NOMO-1 treated with dmso at 0.1 percent for 144 hours (cell line): ENCODE data around the gene COIL.
A peak's percentile ranks its signal among the peaks of the same experiment; 100 is the strongest.
"Not testable (repeated sequence)": the region's sequence is repeated elsewhere in the genome, so short reads cannot be mapped to it uniquely, and the experiment has no call there.

Experiments
- DNase-seq: peaks from one replicate; lab custom pipeline; 2025; ENCODE audit not compliant: unreplicated experiment; lab: John Stamatoyannopoulos, UW

Gene COIL

DNA sequence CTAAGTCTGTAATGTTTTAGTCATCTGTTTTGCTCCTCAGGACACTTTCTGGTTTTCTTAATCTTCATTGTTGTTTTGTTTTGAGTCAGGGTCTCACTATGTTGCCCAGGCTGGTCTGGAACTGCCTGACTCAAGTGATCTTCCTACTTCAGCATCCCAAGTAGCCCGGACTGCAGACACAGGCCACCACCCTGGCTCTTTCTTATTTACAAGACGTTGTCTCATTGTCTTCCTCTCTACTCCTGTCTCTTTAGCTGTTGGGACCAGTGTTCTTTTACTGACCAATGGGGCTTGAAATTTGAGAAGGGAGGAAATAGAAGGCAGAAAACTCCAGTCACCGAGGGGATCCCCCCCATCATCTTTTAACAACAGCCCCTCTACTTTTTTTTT is 18.2 kb upstream of the COIL start:
- DNase-seq, result no peak

DNA sequence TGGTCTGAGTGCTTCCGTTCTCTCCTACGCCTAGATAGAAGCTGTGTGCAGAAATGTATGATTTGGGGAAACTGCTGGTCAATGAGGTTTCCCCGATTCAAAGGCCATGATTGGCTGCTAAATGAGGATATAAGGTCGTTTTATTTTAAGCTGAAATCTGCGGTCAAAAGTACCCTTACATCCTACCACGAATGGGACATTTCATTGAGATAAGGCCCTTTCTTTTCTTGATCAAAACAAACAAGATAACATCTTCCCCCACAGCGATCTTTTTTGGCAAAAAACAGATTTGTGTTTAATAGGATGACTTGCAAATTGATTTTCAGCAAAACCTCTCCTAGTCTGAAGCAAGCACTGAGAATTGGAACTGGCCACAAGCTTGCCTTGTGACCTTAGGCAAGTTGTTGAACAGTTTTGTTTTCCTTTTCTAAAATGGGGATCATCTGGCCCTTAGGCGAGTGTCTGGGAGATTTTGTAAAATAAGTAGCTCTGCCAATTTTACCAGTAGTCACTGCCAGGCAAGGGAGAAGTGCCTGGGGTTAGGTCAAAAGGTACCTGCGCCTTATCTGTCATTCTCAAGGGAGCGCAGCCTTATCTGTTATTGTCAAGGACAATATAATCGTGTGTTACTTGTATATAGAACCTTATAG is 17.7 kb upstream of the COIL start:
- peak; percentile 34 for DNase-seq

GRCh38 chr17:56977673-56978395 is 17.0 kb upstream of the COIL start, which contains the start of gene SCPEP1:
Gene SCPEP1 (plus strand): TSS chr17:56978131. CDS start chr17:56978160, 29 bp downstream.
- peak; percentile 64 for DNase-seq

DNA sequence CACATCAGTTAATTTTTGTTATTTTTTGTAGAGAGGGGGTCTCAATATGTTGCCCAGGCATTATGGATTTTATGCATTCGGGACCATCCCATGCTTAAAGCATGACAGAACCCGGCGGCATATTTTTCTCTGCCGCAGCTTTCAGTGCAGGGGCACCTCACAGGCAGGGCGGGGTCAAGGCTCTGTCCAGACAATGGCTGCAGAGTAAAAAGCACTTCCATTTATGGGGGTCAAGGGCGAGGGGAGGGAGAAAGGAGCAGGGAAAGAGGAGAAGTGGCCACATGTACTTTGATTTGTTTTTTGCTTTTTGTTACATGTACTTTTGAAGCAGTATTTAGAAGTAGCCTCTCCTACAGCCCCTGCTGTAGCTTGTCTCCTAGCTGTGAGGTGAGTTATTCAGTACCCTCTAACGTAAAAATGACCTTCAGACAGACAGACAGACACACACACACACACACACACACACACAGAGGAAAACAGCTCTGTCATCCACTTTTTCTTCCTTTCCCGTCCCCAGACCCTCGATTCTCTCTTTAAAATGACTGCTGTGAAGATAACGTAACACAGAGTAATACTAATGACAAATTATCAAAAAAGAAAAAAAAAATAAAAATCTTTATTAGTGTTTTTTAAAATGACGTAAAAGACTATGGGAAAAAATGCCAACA is 16.2 kb upstream of the COIL start:
- no peak for DNase-seq

DNA sequence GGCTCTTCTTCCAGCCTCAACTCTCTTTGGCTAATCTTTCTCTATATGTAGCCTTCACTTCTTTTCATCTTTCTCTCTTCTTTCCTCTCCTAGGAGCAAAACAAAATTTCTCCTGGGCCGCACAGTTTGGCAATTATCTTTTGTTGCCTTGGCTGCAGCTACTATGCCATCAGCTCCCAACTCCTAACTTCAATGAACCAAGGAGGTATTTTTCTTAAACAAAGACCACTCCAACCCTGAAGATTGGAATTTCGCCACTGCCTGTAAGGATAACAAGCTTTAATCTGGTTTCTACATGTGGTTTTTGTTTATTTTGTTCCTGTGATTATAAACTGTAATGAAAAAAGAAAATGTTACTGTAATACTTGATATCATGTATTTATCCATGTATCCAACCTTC is 14.8 kb upstream of the COIL start:
- DNase-seq, result no peak

DNA sequence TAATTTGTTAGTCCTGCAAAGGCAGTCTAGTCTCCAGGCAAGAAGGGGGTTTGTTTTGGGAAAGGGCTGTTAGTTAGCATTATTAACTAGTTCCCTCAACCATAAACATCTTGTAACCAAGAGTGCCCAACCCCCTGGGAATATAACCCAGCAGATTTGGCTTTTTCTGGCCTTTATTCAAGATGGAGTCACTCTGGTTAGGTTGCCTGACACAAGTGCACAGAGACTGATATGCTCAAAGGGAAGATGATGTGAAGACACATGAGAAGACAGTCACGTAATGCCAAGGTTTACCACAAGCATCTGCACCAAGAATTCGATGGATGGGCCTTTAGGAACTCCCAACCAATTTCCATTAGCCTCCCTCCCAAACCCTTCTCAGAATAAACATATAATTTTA is 13.2 kb upstream of the COIL start:
- no peak for DNase-seq

DNA sequence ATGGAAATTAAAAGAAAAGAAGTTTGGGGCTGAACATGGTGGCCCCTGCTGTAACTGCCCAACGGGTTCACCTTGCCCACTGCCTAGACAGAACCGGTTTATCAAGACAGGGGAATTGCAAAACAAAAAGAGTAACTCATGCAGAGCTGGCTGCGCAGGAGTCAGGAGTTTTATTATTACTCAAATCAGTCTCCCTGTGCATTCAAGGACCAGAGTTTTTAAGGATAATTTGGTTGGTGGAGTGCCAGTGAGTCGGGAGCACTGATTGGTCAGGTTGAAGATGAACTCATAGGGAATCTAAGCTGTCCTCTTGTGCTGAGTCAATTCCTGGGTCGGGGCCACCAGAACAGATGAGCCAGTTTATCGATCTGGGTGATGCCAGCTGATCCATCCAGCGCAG is 12.7 kb upstream of the COIL start:
- DNase-seq, result no peak

- no peak for DNase-seq
Measured at GRCh38 chr17:56972111-56972730, 11.4 kb upstream of the COIL start.

- DNase-seq, result no peak
Measured at GRCh38 chr17:56970974-56971373, 10.1 kb upstream of the COIL start.

- DNase-seq, result no peak
Measured at GRCh38 chr17:56966338-56966737, 5.5 kb upstream of the COIL start.

DNA sequence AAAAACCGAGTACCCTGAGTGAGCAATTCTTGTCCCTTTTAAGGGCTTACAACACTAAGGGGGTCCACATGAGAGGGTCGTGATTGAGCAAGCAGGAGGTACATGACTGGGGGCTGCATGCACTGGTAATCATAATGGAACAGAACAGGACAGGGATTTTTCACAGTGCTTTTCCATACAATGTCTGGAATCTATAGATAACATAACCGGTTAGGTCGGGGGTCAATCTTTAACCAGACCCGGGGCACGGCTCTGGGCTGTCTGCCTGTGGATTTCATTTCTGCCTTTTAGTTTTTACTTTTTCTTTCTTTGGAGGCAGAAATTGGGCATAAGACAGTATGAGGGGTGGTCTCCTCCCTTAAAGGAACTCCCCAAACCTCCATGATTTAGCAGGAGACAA is 4.8 kb upstream of the COIL start:
- not testable (repeated sequence) for DNase-seq

GRCh38 chr17:56965241-56965640 is 4.4 kb upstream of the COIL start:
- not testable (repeated sequence) for DNase-seq

DNA sequence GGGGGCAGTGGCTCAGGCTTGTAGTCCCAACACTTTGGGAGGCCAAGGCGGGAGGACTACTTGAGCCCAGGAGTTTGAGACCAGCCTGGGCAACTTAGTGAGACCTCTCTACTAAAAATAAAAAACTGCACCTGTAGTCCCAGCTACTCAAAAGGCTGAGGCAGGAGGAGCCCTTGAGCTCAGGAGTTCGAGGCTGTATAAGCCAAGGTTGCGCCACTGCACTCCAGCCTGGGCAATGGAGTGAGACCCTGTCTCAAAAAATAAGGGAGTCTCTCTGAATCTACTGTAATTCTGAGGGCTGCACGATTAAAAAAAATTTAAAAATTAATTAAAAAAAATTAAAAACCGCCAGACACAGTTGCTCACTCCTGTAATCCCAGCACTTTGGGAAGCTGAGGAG is 3.9 kb downstream of the COIL start:
- no peak for DNase-seq

GRCh38 chr17:56949595-56949994 is 11.3 kb downstream of the COIL start:
- no peak for DNase-seq

DNA sequence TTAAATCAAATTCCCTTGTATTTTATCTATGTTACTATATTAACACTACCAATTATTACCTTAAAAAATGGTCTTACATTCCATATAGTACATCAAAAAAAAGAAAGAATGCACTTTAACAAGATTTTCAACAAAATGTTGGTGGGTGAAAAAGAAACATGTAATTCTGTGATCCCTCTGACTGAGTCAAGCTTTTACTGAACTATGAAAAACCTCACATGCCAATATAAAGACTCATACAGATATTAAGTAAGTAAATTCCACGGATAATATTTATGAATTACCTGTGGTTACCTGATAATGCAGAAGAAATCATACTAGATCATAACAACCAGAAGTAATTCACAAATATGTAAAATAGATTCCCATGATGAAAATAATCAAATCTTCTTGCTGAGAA is 12.4 kb downstream of the COIL start:
- DNase-seq, result no peak

DNA sequence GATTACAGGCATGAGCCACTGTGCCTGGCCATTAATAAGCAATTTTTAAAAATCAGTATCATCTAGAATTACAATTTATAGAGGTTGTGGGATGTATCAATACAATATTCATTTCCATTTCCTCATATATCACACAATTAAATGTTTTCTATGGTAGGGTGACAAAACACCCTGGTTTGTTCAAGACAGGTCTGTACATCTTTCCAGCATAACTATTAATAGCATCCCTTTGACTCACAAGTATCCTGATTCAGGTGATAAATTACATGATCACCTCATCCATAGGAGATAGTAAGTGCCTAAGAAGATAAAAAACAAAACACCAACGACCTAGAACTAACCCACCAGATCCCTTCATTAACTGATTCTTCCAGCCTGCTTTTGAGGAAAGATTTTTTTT is 13.1 kb downstream of the COIL start:
- no peak for DNase-seq

GRCh38 chr17:56945938-56946505 is 14.8 kb downstream of the COIL start:
- no peak for DNase-seq

- no peak for DNase-seq
Measured at GRCh38 chr17:56943505-56944125, 17.2 kb downstream of the COIL start.

DNA sequence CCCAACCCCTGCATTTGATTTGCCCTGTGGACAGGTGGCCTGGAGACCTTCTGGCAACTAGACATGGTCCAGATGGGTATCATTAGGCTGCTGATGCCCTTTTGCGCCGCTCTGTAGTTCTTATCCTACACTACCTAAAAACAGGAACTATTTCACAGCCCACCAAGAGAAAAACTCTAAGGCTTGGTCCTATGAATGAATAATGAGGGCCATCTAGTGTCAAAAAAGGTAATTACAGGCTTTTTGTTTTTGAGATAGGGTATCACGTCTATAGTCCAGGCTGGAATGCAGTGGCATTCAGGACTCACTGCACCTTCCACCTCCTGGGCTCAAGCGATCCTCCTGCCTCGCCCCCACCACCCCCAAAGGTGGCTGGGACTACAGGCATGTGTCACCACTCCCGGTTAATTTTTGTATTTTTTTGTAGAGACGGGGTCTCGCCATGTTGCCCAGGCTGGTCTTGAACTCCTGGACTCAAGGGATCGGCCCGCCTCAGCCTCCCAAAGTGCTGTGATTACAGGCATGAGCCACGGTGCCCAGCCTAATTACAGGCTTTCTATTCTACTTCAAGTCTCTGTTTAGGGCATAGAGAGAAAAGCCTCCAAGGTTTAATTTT is 20.9 kb downstream of the COIL start:
- DNase-seq, result peak; percentile 52

- not testable (repeated sequence) for DNase-seq
Measured at GRCh38 chr17:56938206-56938605, 22.6 kb downstream of the COIL start.

GRCh38 chr17:56937687-56938086 is 23.2 kb downstream of the COIL start:
- no peak for DNase-seq
